Loucy (cell line): ENCODE results near the gene CBX2.

Experiments used
- CTCF ChIP-seq: fragments of 200-600 bp; sonication (generic); conservative IDR thresholded peaks from 2 replicates; pipeline ENCODE4 v1.5.1; 2014; ENCODE audit warnings: mild to moderate bottlenecking, antibody characterized with exemption, low read length
- EZH2phosphoT487 ChIP-seq: fragments of 200-600 bp; IDR thresholded peaks from 2 replicates; pipeline ENCODE4 v1.6.1; 2018; ENCODE audit warnings: antibody characterized with exemption, mild to moderate bottlenecking, moderate library complexity, borderline replicate concordance

GRCh38 chr17:79733692-79734070 lies 44.3 kb upstream of the CBX2 start:
- TF ChIP-seq CTCF (no peak), EZH2phosphoT487 (no peak)
